GM19395 (cell line): ENCODE data around the gene ANKS3.

Source experiments
- ATAC-seq: cut with Tn5 transposase; IDR thresholded peaks from one replicate; pipeline ENCODE4 v1.9.1; 2021; ENCODE audit warnings: mild to moderate bottlenecking, moderate library complexity; ENCODE audit not compliant: unreplicated experiment

The ANKS3 gene, protein sequence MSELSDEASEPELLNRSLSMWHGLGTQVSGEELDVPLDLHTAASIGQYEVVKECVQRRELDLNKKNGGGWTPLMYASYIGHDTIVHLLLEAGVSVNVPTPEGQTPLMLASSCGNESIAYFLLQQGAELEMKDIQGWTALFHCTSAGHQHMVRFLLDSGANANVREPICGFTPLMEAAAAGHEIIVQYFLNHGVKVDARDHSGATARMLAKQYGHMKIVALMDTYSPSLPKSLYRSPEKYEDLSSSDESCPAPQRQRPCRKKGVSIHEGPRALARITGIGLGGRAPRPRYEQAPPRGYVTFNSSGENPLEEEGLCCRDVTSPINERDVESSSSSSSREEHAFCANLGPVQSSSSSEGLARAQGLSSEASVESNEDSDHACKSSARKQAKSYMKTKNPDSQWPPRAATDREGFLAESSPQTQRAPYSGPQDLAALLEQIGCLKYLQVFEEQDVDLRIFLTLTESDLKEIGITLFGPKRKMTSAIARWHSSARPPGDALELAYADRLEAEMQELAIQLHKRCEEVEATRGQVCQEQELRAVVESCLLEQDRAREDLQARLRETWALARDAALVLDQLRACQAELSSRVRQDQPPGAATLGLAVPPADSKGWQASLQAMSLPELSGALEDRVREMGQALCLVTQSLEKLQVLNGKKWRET

DNA sequence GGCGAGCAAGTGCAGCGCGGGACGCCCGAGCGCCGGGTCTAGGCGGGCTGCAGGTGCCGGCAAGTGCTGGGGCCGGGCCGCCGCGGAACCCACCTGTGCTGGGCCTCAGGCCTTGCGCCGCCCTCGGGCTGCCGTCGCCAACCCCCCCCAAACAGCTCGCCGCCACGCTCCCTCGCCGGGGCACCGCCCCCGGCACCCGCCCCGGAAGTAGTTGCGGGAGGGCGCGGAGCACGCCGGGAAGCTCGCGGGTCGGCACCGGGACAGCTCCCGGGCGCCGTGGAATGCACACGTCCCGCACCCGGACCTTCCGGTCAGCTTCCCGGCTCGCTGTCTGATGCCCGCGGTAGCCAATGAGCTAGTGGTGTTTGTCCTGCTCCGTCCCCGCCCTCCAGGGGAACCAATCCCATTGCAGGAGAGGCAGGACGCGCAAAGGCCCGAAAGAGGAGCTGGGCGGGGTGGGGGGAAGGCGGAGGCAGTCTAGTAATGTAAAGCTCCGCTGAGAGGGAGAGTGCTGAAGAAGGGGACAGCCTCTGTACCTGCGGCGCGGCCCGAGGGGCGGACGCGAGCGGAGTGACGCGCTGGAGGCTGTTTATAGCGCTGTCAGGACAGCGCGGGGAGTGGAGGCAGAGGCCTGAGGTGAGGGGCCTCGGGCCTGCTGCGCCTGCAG lies at the start of gene ANKS3, which contains the start of gene DNAAF8:
TSS of gene ANKS3 (minus strand) at position 209 of the 667 bp plus-strand sequence. CDS start 4,122 bp downstream, outside the sequence.
TSS of gene DNAAF8 (plus strand) at position 475 of the 667 bp plus-strand sequence. CDS start 1,978 bp downstream, outside the sequence.
- ATAC-seq: peak; percentile 79

DNA sequence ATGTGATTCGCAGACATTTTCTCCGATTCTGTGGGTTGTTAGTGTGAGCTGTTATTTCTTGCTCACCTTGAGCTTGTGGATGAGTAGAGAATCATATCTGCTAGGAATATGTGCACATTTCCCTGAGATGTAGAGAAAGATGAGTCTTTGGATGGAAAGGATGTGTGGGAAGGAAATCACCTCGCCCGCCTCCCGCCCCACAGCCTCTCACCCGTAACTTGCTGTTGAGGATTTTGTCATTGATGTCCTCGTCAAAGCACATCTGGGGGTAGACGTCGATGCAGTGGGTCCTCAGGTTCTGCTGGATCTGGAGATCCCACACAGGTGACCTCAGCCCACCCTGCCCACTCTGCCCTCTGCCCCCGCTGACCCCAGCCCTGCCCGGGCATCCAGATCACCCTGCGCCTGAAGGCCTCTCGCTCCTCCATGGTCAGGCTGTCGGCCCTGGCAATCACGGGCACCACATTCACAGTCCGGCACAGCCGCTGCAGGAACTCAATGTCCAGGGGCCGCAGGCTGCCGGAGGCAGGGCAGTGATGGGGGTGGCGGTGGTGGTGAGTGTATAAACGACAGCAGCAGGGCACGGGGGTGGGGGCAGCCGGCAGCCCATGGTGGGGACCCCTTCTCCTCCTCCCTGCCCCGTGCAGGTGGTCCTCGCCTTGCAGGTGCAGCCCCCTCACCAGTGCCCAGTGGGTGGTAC lies 49.3 kb upstream of the ANKS3 start:
- no peak for ATAC-seq

DNA sequence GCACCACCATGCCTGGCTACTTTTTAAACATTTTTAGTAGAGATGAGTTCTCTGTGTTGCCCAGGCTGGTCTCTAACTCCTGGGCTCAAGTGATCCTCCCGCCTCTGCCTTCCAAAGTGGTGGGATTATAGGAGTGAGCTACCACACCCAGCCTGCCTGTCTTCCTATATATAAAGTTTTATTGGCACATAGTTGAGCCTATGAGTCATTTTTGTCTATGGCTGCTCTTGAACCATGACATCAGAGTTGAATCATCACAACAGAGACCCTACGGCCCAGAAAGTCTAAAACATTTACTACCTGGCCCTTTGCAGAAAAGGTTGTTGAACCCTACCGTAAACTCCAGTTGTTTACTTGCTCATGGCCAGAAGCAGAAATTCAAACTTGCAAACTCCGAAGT lies 46.2 kb upstream of the ANKS3 start:
- ATAC-seq: no peak

DNA sequence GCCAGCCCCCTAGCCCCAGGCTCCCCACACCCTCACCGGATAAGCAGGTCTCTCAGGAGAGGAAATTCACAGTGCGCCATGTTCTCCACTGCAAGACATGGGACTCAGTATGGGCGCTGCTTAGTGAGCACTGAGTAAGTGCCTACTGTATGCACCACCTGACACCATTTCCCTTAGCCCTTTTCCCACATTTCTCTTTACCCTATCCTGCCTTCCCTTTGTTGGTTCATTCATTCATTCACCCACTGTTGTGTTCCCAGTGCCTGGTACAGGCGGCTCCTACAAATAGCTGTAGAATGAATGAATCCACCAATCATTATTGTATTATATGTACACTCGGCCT lies 44.0 kb upstream of the ANKS3 start:
- no peak for ATAC-seq

DNA sequence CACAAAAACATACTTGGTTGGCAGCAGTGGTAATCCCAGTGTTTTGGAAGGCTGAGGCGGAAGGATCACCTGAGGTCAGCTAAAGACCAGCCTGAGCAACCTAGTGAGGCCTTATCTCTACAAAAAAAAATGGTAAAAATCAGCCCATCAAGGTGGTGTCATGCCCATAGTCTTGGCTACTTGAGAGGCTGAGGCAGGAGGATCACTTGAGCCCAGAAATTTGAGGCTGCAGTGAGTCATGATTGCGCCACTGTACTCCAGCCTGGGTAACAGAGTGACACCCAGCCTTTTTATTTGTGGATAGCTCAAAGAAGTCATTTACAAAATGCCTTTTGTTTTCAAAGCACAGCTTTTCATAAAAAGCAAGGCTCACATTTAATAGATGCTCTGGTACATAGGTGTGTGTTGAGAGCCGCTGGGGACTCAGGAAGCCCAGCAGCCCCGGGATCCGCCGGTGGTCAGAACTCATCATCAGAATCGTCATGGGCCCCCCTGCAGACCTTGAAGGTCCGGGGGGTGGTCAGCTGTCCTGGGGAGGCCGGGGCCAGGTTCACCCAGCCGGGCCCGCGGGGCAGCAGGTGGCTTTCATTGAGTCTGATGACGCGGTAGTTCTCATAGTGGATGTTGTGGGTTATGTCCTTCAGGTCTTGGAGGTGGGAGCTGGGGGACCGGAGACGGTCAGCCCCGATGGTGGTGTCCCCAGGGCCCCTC lies 43.4 kb upstream of the ANKS3 start:
- no peak for ATAC-seq

DNA sequence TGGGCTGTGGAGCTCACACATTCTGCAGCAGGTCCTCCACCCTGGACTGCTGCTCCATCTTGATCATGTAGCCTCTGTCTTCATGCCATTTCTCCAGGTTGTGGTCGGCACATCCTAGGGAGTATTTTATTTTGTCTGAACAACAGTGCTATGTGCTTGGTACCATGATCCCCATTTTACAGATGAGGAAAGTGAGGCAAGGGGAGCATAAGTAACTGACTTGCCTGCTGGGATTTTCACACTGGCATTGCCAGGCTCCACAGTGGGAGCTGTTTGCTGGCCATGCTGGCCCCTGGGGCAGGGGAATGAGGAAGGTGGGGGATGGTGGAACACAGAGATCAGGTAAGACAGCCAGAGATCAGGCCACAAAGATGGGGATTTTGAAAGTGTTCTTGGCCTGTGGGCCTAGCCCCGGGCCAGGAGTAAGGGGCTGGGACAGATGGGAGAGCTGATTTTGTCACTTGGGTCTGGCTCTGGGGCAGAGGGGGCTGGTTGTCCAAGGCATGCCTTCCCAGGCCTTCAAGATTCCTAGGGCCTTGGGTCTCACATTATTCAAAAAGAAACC lies 42.2 kb upstream of the ANKS3 start:
- no peak for ATAC-seq

DNA sequence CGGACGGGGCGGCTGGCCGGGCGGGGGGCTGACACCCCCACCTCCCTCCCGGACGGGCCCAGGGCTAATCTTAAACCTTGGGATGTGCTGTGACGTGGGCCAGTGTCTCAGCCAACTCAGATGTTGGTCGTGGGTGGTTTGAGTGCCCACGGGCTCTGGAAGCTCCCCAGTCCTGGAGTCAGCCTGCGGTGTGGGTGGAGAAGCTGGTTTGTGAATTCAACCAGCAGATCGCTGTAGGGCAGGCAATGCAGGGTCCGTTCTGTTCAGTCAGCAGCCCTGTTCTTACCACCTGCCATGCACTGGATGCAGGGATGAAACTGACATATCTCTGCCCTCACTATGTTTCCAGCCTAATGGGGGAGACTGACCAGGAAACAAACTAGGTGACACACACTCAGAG lies 40.9 kb upstream of the ANKS3 start:
- ATAC-seq: no peak

DNA sequence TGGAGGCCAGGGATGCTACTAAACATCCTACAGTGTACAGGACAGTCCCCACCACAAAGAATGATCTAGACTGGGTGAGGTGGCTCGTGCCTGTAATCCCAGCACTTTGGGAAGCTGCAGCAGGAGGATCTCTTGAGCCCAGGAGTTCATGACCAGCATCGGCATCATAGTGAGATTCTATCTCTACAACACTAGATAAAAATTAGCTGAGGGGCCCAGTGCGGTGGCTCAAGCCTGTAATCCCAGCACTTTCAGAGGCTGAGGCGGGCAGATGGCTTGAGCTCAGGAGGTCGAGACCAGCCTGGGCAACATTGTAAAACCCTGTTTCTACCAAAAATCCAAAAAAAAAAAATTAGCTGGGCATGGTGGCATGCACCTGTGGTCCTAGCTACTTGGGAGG lies 38.3 kb upstream of the ANKS3 start:
- no peak for ATAC-seq

DNA sequence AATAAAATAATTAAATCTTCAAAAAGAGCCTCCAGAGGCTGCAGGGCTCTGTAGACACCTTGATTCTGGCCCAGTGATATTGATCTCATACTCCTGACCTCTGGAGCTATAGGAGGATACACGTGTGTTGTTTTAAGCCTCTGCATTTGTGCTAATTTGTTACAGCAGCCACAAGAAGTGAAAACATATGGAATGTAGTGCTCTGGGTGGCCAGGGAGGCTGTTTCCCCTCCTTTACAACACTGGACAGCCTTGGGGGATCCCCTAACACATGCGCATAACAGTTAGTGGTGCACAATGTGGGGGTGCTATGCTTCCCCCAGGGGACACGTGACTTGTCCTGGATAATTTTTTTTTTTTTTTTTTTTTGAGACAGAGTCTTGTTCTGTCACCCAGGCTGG lies 37.6 kb upstream of the ANKS3 start:
- ATAC-seq: no peak

DNA sequence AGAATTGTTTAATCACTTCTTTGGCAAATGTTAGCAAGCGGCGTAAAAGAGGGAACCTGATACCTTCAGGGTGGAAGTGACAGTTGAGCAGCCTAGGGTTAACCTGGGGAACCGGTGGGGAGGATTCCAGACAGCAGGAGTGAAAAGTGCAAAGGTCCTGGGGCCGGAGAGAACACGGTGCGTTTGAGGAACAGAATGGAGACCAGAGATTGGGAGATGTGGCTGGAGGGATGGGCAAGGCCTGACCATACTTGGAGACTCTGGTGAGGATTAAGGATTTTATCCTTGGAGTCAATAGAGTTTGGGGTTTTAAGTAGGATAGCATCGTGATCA lies 35.2 kb upstream of the ANKS3 start:
- ATAC-seq: no peak

DNA sequence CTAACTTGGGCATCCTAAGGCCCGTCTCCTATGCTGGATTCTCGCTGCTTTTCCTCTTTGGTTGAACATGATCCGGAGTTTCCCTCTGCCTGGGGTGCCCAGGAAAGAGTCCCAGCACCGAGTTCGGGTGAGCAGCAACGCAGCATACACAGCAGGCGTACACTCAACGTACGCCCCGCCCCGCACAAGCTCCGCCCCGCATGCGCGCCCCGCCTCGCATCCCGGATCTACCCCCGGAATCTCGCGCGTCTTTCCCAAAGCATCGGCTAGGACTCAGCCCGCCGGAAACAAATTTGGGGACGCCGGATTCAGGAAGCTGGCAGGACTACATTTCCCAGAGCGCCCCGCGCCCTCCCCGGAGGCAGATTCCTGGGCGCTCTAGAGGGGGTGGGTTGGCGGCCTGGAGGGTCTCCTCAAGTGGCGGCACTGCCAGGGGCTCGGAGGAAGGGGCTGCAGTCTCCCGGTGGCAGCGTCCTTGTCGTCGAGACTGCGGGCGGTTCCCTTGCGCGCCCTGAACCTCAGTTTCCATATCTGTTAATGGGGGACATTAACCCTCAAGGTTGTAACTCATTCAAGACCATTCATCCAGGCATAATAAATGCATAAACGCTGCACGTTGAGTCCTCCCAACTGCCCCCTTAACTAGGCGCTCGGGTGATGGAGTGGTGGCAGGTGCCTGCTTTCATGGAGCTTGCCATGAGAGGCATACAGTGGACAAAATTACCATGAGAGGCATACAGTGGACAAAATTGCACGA lies 34.7 kb upstream of the ANKS3 start:
- peak; percentile 64 for ATAC-seq

DNA sequence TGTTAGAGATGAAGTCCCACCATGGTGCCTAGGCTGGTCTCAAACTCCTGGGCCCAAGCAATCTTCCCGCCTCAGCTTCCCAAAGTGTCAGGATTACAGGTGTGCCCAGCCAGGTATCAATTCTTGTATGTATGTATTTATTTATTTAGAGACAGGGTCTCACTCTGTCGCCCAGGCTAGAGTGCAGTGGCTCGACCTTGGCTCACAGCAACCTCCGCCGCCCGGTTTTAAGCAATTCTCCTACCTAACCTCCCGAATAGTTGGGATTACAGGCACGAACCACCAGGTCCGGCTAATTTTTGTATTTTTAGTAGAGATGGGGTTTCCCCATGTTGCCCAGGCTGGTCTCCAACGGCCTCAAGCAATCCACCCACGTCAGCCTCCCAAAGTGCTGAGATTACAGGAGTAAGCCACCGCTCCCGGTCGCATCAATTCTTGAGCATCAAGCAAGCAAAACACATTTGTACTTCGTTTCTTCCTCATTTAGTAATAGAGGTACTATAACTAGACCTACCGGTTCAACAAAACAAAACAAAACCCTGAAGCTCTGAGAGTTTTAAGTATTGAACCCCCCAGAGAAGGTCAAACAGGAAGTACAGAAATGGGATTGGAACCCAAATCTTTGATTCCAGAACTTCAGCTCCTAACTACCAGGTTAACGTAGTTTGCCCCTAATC lies 33.9 kb upstream of the ANKS3 start:
- ATAC-seq: peak; percentile 13

DNA sequence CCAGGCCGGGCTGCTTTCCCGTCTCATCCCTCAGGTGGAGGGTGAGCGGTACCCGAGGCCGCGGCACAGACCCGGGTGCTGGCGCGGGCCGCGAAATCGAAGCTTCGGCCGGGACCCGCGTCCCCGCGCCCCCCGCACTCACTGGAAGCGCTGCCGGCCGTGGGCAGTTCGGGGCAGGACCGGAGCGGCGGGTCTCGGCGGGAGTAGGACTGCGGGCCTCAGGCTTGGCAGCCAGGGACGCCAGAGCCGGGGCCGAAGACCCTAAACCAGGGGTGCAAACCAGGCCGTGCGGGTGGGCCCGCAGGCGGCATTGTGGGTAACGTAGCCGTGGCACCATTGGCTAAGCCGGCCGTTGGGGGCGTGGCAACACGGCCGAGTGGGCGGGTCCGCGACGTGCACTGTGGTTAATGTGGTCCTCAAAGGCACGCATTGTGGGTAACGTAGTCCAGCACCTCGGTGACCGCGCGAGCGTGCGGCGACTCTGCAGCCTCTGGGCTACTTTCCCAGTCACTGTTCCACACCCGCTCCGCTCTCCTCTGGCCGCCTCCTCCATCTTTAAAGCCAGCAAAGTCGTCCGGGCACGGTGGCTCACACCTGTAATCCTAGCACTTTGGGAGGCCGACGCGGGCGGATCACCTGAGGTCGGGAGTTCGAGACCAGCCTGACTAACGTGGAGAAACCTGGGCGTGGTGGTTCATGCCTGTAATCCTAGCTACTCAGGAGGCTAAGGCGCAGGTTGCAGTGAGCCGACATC lies 33.0 kb upstream of the ANKS3 start, which contains the start of gene ZNF500:
TSS of gene ZNF500 (minus strand) at position 288 of the 754 bp plus-strand sequence. CDS start 1,184 bp downstream, outside the sequence.
- ATAC-seq: peak; percentile 87

DNA sequence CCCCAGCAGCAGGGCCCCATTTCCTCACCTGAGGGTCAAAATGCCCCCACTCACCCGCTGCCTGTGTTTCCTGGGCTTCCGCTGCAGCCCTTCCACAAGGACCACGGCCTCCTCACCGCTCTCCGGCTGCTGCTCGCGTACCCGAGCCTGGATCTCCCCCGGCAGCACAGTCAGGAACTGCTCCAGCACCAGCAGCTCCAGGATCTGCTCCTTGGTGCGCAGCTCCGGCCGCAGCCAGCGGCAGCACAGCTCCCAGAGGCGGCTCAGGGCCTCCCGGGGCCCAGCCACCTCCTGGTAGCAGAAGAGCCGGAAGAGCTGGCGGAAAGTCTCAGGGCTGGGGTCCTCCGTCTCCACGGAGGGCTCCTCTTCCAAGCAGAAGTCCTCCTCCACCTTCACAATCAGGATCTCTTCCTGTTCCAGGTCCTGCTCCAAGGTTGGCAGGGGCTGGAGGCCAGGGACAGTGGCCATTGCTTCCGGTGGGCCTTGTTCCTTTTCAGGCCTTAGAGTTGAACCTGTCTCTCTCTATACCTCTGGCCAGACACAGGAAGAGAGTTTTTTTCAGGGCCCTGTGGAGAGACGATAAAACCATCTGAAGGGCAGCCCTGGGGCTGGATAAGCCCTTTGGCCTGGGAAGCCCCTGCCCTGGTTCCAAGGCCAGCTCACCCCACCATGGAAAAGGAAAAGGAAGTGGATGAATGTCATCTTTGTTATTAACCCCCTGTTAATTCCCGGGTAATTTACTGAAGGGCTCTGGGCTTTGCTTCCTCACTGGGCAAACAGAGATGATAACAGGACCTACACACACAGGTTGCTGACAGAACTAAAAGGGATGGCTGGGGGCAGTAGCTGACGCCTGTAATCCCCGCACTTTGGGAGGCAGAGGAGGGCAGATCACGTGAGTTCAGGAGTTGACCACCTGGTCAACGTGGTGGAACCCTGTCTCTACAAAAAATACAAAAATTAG lies 31.7 kb upstream of the ANKS3 start:
- no peak for ATAC-seq

DNA sequence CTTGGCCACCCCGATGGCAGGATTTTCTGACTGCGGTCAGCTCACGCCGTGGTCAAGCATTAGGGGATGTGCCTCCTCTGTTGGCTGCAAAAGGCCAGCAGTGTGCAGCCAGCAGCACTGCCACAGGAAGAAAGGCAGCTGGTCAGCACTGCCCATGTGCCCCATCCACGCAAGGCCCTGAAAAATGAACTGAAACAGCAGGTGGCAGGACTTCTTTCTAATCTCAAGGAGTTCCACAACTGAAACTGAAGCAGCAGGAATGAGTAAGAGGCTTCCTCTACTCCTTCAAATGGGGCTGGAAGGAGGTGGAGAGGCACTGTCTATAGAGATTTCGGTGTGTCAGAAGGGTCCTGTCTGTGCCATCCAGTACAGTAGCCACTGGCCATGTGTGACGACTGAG lies 29.7 kb upstream of the ANKS3 start:
- no peak for ATAC-seq

DNA sequence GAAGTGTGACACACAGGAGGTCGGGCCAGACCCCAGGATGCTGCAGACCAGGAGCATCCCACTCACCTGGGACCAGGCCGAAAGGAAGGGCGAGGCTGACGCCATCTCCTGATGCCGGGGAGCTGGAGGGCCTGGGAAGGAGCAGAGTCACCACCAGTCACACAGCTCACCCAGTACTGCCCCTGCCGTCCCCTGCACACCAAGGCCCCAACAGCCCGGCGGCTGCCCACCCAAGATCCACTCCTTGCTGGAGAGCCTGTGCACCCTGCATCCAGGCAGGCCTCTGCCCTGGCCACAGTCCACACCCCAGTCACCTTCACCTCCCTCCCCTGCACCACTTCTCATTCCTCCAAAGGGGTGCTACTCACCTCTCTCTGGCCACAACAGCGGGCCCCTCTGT lies 28.1 kb upstream of the ANKS3 start:
- no peak for ATAC-seq

DNA sequence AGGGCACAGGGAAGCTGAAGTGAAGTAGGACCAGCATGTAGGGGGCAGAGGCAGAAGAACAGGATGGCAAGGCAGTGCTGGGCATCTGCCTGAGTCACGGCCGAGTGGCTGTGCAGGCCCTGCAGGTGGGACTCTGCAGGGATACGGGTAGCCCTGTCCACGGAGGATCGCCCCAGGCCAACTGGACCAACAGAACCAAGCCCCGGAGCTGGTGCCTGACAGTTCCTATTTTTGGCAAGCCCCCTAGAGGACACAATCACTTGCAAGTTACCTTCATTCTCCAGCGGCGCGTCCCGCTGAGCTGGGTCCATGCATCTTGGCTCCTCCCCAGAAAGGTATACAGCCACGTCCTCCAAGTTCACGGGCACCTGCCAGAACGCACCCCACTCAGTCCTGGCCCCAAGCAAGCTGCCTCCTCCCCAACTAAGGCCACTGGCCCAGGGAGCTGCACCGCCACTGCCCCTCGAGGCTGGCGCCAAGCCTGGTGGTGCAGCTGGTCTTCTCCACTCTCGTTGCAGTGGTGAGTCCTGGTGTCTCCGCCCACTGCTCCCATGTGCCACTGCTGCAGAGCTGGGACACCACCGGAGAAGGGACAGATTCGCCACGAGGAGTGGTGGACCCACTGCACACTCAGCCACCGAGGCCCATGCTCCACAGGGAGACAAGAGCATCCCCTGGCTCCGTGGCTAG lies 26.3 kb upstream of the ANKS3 start:
- no peak for ATAC-seq
